ENCODE measurements around the gene SCARF2.
"Not testable (repeated sequence)": the region's sequence is repeated elsewhere in the genome, so short reads cannot be mapped to it uniquely, and the experiment has no call there.

Gene SCARF2

GRCh38 chr22:20459152-20459542, 21.5 kb upstream of the SCARF2 start:
- DNase-seq, result no peak

- DNase-seq, result no peak
Measured at GRCh38 chr22:20458530-20459151, 21.0 kb upstream of the SCARF2 start.

GRCh38 chr22:20457506-20458240, 20.0 kb upstream of the SCARF2 start:
- no peak for DNase-seq

- DNase-seq, result no peak
Measured at GRCh38 chr22:20456722-20457076, 19.1 kb upstream of the SCARF2 start.

GRCh38 chr22:20456064-20456721, 18.6 kb upstream of the SCARF2 start:
- peak; percentile 77 for DNase-seq

- DNase-seq, result no peak
Measured at GRCh38 chr22:20455709-20456063, 18.1 kb upstream of the SCARF2 start.

GRCh38 chr22:20453222-20453621, 15.6 kb upstream of the SCARF2 start:
- no peak for DNase-seq

GRCh38 chr22:20451920-20452319, 14.3 kb upstream of the SCARF2 start:
- no peak for DNase-seq

- not testable (repeated sequence) for DNase-seq
Measured at GRCh38 chr22:20451129-20451778, 13.6 kb upstream of the SCARF2 start.

GRCh38 chr22:20450551-20450906, 12.9 kb upstream of the SCARF2 start:
- DNase-seq, result no peak

- DNase-seq, result no peak
Measured at GRCh38 chr22:20449819-20450550, 12.4 kb upstream of the SCARF2 start.

GRCh38 chr22:20448630-20449029, 11.0 kb upstream of the SCARF2 start:
- no peak for DNase-seq

GRCh38 chr22:20446383-20446970, 8.9 kb upstream of the SCARF2 start:
- DNase-seq, result no peak

GRCh38 chr22:20444325-20444724, 6.7 kb upstream of the SCARF2 start:
- DNase-seq, result no peak

- no peak for DNase-seq
Measured at GRCh38 chr22:20442485-20443284, 5.1 kb upstream of the SCARF2 start.

GRCh38 chr22:20441631-20442484, 4.2 kb upstream of the SCARF2 start:
- DNase-seq, result no peak

GRCh38 chr22:20440637-20441591, 3.3 kb upstream of the SCARF2 start:
- no peak for DNase-seq

GRCh38 chr22:20439928-20440575, 2.4 kb upstream of the SCARF2 start:
- DNase-seq, result no peak

GRCh38 chr22:20439556-20439927, 1.9 kb upstream of the SCARF2 start:
- DNase-seq, result no peak

All from kidney glomerular epithelial cell (primary cell).